Jurkat, Clone E6-1 (cell line): ENCODE results near the gene HTR2C. TPM values are rescaled to one million over a fixed set of nuclear protein-coding genes. Genes with fewer than 3 reads are reported as not detected.
A peak's percentile ranks its signal among the peaks of the same experiment; 100 is the strongest.
"Not testable (repeated sequence)": the region's sequence is repeated elsewhere in the genome, so short reads cannot be mapped to it uniquely, and the experiment has no call there.

ENCODE experiments used
- DNase-seq: peaks from one replicate; pipeline ENCODE4 v3.0.0-alpha.2; 2011; ENCODE audit warnings: low read depth, low spot score
- H3K4me3 ChIP-seq: 2 replicates; pipeline ENCODE4 v1.5.1; 2011; ENCODE audit warnings: mild to moderate bottlenecking, low read length, control low read depth, moderate library complexity
- polyA plus RNA-seq: library from polyadenylated mRNA; unstranded; fragments of >200 nt; gene quantifications from one replicate; pipeline ENCODE4 v1.2.1, GENCODE V29; 2012; ENCODE audit warnings: missing spikeins; ENCODE audit not compliant: insufficient read length, insufficient read depth

The HTR2C gene
- not detected for polyA plus RNA-seq

DNA sequence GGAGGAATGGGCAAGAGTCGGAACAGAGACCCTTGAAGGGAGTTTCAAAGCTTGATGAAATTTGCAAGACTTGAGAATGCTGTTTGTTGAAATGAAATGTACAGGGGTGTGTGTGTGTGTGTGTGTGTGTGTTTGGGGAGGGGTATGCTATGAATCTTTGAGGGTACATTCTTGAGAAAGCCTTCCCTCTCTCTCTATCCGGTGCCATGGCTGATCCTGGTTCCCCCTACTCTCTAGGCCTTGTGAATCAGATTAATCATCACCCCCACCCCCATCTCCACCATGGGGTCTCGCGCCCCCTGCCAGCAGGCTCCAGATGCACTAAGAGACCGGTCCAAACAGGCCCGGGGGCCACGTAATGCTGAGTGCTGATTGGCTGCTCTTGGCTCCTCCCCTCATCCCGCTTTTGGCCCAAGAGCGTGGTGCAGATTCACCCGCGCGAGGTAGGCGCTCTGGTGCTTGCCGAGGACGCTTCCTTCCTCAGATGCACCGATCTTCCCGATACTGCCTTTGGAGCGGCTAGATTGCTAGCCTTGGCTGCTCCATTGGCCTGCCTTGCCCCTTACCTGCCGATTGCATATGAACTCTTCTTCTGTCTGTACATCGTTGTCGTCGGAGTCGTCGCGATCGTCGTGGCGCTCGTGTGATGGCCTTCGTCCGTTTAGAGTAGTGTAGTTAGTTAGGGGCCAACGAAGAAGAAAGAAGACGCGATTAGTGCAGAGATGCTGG is at the start of gene HTR2C:
Gene HTR2C, plus strand, starts transcription at position 441 of the 729 bp plus-strand sequence. CDS start 142,851 bp downstream, outside the sequence.
- no peak within 1 kb of the TSS for H3K4me3 ChIP-seq
- no peak for DNase-seq

DNA sequence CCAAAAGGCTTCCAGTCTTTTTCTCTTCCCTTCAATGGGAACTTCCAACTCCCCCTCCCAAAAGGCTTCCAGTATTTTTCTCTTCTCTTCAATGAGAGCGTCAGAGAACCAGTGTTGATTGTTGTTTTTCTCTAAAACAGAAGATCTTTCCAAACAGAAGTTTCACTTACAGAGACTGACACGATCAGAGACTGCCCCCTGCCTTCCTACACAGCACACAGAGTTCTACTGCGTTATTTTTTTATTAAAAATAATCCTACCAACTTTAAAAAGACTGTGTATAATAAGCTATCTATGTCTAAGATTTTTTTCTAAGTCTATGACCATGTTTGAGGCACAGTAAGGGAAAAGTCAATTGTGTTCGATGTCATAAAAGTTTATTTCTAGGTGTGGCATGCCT is 3.5 kb upstream of the HTR2C start:
- no peak overlapping the region for H3K4me3 ChIP-seq
- DNase-seq: no peak

DNA sequence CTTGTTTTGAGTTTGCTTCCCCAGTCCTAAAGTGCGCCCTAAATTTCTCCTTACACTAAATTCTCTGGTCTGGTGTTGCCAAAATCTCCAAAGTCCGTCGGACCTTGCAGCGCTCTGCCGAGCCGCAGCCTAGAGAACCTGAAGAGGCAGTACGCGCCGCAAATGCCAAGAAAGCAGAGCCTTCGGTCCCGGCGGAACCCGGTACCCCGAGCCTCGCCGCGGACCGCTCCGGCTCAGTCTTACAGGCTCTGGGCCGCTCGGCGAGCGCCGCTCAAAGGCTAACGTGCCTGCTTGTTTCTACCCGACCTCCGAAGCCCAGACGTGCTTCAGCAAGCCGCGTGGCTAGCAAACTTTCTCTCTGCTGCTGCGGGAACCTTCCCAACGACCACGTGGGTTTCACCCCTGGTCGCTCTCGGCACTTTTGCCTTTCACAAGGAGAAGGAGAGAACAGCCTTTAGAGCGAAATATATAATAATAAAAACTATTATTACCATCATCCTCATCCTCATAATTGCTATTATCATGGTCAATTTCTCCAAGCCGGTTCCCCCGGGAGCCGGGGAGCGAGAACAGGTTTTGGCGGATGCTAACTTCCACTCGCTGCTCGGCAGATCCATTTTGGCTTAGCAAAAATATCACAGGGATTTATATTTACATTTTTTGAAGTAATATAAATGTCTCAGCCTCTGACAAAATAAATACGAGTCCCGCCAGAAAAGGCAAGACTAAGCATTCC is 2.2 kb upstream of the HTR2C start:
- H3K4me3 ChIP-seq: no peak overlapping the region
- no peak for DNase-seq

DNA sequence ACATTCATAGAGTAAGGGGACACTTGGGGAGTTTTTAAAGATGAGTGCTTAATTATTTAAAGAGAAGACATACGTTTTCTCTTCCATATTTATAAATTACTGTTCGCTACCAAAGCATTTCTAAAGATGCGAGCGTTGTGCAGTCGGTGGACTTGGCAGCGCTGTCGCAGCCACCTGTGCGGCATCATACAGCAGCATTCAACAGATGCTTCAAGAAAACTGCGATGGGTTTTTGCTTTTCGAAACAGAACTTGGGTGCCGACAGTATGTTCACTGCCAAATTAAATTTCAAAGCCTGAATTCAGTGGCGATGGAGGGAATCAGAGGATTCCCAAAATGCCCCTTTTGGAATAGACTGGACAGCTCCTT is 1.6 kb upstream of the HTR2C start:
- no peak overlapping the region for H3K4me3 ChIP-seq
- DNase-seq: no peak

DNA sequence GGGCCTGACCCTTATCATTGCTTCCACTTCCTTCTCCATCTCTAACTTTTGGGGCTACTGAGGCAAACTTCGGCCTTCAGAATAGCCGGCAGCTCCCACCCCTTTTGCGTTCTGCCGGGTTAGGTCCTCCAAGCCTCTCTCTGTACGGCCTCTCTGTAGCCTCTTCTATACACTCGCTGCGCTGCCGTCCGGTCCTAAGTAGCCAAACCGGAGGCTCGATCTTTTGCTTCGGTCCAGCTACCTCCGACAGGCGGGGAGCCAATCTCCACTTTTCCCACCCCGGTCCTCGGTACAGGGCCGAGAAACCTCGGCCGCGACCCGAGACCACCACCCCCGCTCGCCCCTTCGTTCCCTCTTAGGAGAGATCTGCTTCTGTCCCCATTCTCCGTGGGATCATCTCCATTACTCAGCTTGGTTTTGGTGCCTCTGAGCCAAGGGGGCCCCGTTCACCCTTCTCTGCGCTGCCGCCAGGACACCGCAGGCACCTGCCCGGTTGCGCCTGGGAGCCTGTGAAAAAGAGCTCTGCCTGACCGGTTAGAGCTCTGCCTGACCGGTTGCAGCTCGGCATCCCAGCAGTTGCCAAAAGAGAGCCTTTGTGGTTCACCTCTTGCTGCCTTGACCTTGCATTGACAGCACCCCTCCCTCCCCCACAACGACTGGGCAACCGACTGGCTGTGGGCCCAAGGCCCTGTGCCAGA is 1.0 kb upstream of the HTR2C start:
- DNase-seq: no peak

DNA sequence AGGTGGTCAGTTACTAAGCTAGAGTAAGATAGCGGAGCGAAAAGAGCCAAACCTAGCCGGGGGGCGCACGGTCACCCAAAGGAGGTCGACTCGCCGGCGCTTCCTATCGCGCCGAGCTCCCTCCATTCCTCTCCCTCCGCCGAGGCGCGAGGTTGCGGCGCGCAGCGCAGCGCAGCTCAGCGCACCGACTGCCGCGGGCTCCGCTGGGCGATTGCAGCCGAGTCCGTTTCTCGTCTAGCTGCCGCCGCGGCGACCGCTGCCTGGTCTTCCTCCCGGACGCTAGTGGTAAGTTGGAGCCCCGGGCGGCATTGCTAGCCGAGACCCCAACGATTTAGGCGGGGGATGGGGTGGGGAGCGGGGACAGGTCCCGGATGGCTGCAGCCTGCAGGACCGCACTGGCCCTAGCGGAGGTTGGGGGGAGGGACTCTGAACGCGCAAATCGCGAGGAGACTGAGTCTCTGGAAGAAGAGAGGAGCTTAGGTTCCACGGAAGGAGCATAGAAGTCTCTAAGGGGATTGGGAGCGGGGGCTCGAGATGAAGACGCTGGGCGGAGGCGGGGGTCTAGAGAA is 573 bp downstream of the HTR2C start:
- no peak overlapping the region for H3K4me3 ChIP-seq
- no peak for DNase-seq

More for the DNA sequence above, 1.0 kb upstream of the HTR2C start:
- H3K4me3 ChIP-seq: no peak overlapping the region

DNA sequence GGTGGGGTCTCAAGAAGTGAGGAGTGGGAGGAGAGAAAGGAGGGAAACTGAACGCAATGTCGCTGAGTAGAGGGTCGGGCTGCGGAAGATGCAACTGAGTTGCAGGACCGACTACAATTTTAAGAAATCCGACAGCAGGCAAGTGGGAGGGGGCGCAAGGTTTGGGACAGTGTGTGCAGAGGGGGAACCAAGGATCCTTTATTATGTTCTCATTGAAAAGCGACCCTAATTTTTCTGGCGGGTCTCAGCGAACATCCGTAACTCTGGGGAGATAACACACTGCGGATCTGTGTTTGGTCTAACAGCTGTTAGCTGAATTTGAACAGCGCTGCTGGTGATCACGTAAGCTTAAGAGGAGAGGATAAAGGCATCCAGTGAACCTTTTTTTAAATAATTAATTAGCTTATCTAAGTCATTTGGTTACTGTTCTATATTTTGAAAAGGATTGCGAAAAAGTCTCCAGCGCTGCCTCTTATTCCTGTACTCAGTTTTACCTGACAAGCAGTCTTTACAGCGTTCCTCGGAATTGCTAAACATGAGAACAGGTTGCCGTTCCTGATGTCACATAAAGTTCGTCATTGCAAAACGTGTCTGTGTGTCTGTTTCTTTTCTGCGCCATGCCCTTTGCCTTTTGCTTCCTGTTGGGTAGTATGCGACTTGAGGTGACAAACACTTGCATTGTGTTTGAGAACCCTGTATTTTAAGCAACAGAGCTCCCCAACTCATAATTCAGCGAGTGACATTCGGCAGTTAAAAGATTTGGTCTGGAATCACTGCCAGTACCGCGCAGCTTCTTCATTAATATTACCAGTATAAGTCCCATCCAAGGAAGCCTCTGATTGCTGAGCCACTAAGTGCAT is 1.3 kb downstream of the HTR2C start:
- no peak for DNase-seq
- no peak overlapping the region for H3K4me3 ChIP-seq

DNA sequence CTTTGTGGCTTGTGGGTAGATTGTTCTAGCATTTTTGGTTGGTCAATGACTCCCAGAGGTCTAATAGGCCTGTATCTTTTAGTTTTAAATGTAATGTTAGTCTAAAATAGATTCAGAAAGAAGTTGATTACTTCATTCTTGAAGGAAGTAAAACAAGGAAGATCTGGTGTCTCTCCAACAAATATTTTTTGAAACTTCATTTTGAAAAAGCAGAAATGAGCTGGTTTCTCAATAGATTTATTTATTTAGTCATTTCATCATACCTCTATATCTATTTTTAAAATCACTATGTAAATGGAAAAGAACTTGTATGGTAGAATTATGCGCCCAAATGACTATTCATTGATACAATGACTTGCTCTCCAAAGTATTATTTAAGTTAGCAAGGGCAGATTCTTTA is 7.2 kb downstream of the HTR2C start:
- no peak for DNase-seq
- no peak overlapping the region for H3K4me3 ChIP-seq

DNA sequence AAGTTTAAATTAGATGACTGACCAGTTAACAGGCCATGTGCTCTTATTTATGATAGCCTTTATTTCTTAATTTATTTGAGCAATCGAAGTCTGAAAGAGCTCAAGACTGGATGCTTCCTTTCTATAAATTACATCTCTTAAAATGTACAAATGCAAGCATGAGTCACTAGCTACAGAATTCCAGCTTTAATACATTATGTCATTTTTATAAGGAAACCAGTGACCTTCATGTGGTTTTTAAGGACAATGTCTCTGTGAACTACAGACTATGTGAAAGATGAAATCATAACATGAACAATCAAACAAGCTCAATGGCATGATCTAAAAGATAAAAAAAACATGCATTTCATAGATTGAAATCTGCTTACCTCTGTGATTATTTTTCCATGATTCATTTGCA is 15.4 kb downstream of the HTR2C start:
- no peak for DNase-seq
- H3K4me3 ChIP-seq: no peak overlapping the region

DNA sequence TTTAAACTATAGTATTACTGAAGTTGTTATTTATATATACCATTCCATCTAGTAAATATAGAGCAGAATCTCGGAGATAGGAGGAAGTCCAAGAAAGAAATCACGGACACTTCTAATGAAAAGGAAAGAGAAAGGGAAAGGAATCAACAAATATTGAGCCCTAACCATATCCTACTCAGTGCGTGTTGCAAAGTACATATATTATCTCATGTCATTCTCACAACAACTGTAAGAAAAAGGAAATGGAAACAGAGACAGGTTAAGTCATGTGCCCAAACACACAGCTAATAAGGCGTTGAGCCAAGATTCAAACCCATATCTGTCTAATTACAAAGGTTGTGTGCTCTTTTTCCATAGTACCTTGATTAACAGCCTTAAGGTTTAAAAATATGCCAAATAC is 16.0 kb downstream of the HTR2C start:
- H3K4me3 ChIP-seq: no peak overlapping the region

DNA sequence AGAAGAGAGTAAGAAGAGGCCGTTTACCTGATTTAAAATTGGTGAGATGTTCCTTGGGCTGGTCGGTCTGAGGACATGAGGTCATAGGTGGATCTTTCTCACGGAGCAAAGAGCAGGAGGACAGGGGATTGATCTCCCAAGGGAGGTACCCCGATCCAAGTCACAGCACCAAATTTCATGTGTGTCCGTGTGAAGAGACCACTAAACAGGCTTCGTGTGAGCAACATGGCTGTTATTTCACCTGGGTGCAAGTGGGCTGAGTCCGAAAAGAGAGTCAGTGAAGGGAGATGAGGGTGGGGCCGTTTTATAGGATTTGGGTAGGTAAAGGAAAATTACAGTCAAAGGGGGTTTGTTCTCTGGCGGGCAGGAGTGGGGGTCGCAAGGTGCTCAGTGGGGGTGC is 22.7 kb downstream of the HTR2C start:
- H3K4me3 ChIP-seq, DNase-seq: not testable (repeated sequence)

More for the DNA sequence above, 16.0 kb downstream of the HTR2C start:
- no peak for DNase-seq

DNA sequence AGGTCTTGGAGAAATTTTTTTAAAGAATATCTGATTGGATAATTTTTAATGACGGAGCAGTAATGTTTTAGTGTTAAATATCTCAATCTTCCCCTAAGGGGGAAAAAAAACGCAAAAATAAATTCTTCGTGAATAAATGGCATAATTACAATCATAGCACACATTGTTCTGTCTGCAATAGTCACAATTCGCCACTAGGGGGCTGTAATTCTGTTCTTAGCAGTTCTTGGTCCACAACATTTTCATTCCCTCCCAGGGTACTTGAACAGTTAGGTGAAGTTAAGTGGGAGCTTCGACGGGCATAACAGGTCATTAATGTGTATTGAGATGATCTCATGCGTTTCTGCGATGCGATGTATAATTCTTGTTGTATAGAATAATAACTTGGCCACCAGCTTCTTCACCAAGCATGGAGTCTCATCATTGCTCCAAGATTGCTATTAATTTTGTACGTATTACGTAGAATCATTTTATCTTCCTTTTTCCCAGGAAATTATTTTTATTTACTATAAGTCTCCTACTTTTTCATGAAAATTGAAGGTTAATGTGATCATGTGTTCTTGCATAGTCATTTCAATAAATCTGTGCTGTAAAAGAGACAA is 27.2 kb downstream of the HTR2C start:
- peak; percentile 20 for DNase-seq
- H3K4me3 ChIP-seq: no peak overlapping the region

DNA sequence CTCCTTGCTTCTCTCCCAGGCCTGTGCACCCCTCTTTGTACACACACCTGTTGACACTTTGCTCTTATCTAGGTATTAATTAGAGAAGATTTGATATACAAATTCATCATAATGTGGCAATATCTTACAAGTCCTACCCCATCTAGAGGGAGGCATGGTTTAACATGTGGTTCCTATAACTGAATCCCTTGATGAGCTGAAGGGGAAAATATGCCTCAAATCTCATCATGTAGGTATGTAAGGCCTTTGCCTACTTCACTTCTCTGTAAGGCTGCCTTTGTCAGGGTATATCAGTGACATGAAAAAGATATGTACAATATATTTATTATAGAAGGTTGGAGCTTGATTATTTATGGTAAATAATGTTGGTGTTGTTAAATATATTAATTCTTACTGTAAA is 31.9 kb downstream of the HTR2C start:
- DNase-seq: no peak
- no peak overlapping the region for H3K4me3 ChIP-seq

DNA sequence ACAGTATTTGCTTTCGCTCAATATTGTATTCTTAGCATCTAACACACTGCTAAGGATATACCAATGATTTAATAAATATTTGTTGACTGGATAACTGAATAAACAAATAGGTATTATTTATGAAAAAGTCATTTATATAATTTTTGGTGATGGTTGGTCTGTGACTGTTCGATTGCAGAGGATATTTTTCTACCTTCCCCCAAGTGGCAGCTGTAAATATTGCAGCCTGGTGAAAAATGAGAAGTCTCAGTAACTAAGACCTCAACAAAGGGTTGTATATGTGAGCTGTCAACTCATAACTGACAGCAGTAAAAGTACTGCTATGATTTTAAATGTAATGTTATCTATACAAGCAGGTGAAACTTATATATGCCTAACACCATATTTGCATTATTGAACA is 36.0 kb downstream of the HTR2C start:
- no peak overlapping the region for H3K4me3 ChIP-seq
- DNase-seq: no peak

DNA sequence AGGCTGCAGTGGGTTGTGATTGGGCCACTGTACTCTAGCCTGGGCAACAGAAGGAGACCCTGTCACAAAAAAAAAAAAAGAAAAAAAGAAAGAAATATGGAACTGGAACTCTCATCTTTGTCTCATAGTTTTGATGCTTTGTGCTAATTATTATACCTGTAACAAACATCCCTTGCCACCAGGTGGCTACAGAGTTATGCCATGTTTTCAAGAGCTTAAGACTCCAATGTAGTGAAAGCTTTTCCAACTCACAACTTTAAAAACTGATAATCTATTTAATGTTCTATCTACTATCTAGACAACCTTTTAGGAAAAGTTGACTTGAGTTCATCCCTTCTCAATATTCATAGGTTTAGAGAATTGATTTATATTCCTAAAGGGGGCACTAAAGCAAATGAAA is 42.4 kb downstream of the HTR2C start:
- DNase-seq: peak; percentile 12
- no peak overlapping the region for H3K4me3 ChIP-seq

DNA sequence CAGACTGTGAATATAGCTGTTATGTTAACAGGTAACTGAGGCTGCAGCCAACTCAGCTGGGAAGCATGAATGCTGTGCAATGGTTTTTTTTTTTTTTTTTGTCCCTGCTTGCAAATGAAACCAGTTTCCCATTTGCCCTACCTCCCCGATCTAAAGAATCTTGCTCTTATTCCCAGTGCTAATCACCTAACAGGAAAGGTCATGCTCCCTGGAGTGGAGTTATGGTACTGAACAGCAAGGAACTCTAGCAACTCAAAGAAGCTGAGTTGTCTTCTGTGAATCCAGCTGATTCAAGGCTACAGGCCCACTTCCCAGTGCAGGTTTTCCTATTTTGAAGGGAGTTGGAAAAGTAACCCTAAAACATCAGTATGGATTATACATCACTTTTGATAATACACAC is 52.1 kb downstream of the HTR2C start:
- no peak for DNase-seq
- no peak overlapping the region for H3K4me3 ChIP-seq

DNA sequence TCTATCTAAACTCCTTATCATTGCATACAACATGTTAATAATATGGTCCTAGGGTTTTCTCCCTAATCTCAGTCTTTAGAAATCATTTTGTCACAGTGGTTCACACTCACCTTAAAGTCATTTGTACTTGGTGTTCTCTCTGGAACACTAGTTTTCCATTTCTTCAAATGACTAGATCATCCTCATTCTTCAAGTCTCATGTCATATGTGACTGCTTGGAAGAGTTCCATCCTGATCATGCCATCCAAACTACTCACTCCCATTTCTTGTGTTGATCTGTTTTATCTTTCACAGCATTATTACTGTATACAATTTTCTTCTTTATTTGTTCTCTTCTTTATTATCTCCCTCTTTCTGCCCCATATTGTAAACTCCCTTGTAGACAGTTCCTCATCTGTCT is 66.5 kb downstream of the HTR2C start:
- no peak for DNase-seq
- H3K4me3 ChIP-seq: no peak overlapping the region

DNA sequence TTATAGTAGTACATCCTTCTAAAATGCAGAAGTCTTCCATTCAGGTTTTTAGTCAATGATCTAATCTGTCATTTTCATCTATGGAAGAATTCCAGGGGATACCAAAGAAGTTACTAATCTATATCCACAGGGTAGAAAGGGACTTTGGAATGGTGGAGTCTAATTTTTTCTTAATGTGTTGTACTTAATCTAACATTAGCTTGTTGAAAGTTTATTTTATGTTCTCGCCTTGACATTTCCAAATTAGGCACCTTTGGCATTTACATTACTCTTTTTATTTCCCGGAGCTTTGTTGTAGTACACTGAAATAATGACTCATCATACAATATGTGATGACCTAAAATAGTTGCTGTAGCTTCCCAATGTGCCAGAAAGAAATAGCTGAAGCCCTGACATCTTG is 91.5 kb downstream of the HTR2C start:
- no peak for DNase-seq
- no peak overlapping the region for H3K4me3 ChIP-seq

DNA sequence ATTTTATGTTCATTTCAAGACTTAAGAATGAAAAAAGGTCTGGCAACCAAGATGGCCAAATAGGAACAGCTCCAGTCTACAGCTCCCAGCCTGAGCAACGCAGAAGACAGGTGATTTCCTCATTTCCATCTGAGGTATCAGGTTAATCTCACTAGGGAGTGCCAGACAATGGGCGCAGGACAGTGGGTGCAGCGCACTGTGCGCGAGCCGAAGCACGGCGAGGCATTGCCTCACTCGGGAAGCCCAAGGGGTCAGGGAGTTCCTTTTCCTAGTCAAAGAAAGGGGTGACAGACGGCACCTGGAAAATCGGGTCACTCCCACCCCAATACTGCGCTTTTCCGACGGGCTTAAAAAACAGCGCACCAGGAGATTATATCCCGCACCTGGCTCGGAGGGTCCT is 116.6 kb downstream of the HTR2C start:
- H3K4me3 ChIP-seq: not testable (repeated sequence)

More for the DNA sequence above, 116.6 kb downstream of the HTR2C start:
- DNase-seq: not testable (repeated sequence)
